Vagina (tissue), 2 donors: ENCODE results near the gene DHDH.

ENCODE experiments used
- CTCF ChIP-seq, 3 experiments: fragments of 450-650 bp in 2 of 3; fragments of 200-600 bp in 1 of 3; sonication (generic) in 1 of 3; IDR thresholded peaks; one replicate each; pipeline ENCODE4 v1.5.1; 2017 to 2019; ENCODE audit warnings: antibody characterized with exemption in 3 of 3, mild to moderate bottlenecking in 2 of 3, moderate library complexity in 2 of 3
- POLR2A ChIP-seq, 2 donors: fragments of 450-650 bp; IDR thresholded peaks; one replicate each; pipeline ENCODE4 v1.6.1; 2017; ENCODE audit warnings: antibody characterized with exemption in 2 of 2, mild to moderate bottlenecking in 2 of 2, moderate library complexity in 2 of 2
- POLR2AphosphoS5 ChIP-seq, 2 donors: sonication (generic); formaldehyde crosslinking; IDR thresholded peaks; one replicate each; pipeline ENCODE4 v1.9.0; 2017; ENCODE audit warnings: antibody characterized with exemption in 2 of 2, mild to moderate bottlenecking in 2 of 2, low read depth in 1 of 2; ENCODE audit not compliant: insufficient read depth in 1 of 2

DNA sequence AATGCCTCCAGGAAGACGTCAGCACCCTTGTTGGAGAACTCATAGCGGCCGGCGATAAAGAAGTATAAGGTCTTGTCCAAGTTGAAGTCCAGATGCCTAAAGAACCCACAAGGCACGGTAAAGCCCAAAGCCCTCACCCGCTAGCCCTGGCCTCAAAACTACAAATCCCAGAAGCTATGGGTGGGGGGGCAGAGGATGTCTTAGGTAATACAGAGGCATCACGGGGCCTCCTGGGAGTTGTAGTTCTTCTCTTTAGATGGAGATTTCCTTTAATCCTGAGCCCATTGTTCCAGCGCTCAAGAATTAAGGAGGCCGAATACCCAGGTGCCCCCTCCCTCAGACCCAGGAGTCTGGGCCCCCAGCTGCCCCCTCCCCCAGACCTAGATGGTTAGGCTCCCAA, 48.8 kb downstream of the DHDH start:
- TF ChIP-seq CTCF (IDR thresholded peaks at IDR 0.05) (no peak), POLR2AphosphoS5 (IDR thresholded peaks at IDR 0.05; ENCODE audit: insufficient read depth in 1 of 2, low read depth in 1 of 2) (no peak), POLR2A (IDR thresholded peaks at IDR 0.05) (no peak)
